ENCODE data around the gene KRTAP5-5.
A peak's percentile ranks its signal among the peaks of the same experiment; 100 is the strongest.
"Not testable (repeated sequence)": the region's sequence is repeated elsewhere in the genome, so short reads cannot be mapped to it uniquely, and the experiment has no call there.

KRTAP5-5 gene

GRCh38 chr11:1640076-1640946, 10.7 kb downstream of the KRTAP5-5 start:
- TF ChIP-seq JUND (IDR thresholded peaks at IDR 0.05; ENCODE audit: low read depth) = no peak
- DNase-seq (ENCODE audit: low read depth in 1 of 2, low spot score in 1 of 2) = peak; percentile 59 to 64
- in situ Hi-C loops (cut with HindIII; ENCODE audit: low pct_unique_long_range_greater_than_20kb, low sequenced_read_pairs) = no loop called here

GRCh38 chr11:1641096-1641495, 11.5 kb downstream of the KRTAP5-5 start:
- DNase-seq (ENCODE audit: low read depth in 1 of 2, low spot score in 1 of 2) = no peak
- TF ChIP-seq JUND (IDR thresholded peaks at IDR 0.05; ENCODE audit: low read depth) = no peak
- in situ Hi-C loops (cut with HindIII; ENCODE audit: low pct_unique_long_range_greater_than_20kb, low sequenced_read_pairs) = no loop called here

- in situ Hi-C loops (cut with HindIII; ENCODE audit: low pct_unique_long_range_greater_than_20kb, low sequenced_read_pairs) = no loop called here
- no peak for DNase-seq (ENCODE audit: low read depth in 1 of 2, low spot score in 1 of 2)
- TF ChIP-seq JUND (IDR thresholded peaks at IDR 0.05; ENCODE audit: low read depth) = no peak
Measured at GRCh38 chr11:1642288-1643145, 12.9 kb downstream of the KRTAP5-5 start.

GRCh38 chr11:1643146-1643690, 13.6 kb downstream of the KRTAP5-5 start:
- in situ Hi-C loops (cut with HindIII; ENCODE audit: low pct_unique_long_range_greater_than_20kb, low sequenced_read_pairs) = no loop called here
- TF ChIP-seq JUND (IDR thresholded peaks at IDR 0.05; ENCODE audit: low read depth) = no peak
- DNase-seq (ENCODE audit: low read depth in 1 of 2, low spot score in 1 of 2) = no peak

GRCh38 chr11:1644601-1645356, 15.2 kb downstream of the KRTAP5-5 start:
- in situ Hi-C loops (cut with HindIII; ENCODE audit: low pct_unique_long_range_greater_than_20kb, low sequenced_read_pairs) = no loop called here
- TF ChIP-seq JUND (IDR thresholded peaks at IDR 0.05; ENCODE audit: low read depth) = no peak
- DNase-seq (ENCODE audit: low read depth in 1 of 2, low spot score in 1 of 2) = no peak

GRCh38 chr11:1645357-1645821, 15.8 kb downstream of the KRTAP5-5 start:
- in situ Hi-C loops (cut with HindIII; ENCODE audit: low pct_unique_long_range_greater_than_20kb, low sequenced_read_pairs) = no loop called here
- DNase-seq (ENCODE audit: low read depth in 1 of 2, low spot score in 1 of 2) = no peak
- no peak for TF ChIP-seq JUND (IDR thresholded peaks at IDR 0.05; ENCODE audit: low read depth)

- DNase-seq (ENCODE audit: low read depth in 1 of 2, low spot score in 1 of 2); in situ Hi-C loops (cut with HindIII; ENCODE audit: low pct_unique_long_range_greater_than_20kb, low sequenced_read_pairs): not testable (repeated sequence)
Measured at GRCh38 chr11:1646540-1646939, 17.0 kb downstream of the KRTAP5-5 start.

- DNase-seq (ENCODE audit: low read depth in 1 of 2, low spot score in 1 of 2) = no peak
- in situ Hi-C loops (cut with HindIII; ENCODE audit: low pct_unique_long_range_greater_than_20kb, low sequenced_read_pairs) = no loop called here
- no peak for TF ChIP-seq JUND (IDR thresholded peaks at IDR 0.05; ENCODE audit: low read depth)
Measured at GRCh38 chr11:1647901-1648652, 18.5 kb downstream of the KRTAP5-5 start.

GRCh38 chr11:1648653-1649420, 19.3 kb downstream of the KRTAP5-5 start:
- DNase-seq (ENCODE audit: low read depth in 1 of 2, low spot score in 1 of 2) = no peak
- TF ChIP-seq JUND (IDR thresholded peaks at IDR 0.05; ENCODE audit: low read depth) = no peak
- in situ Hi-C loops (cut with HindIII; ENCODE audit: low pct_unique_long_range_greater_than_20kb, low sequenced_read_pairs) = no loop called here

GRCh38 chr11:1650034-1650917, 20.7 kb downstream of the KRTAP5-5 start:
- DNase-seq (ENCODE audit: low read depth in 1 of 2, low spot score in 1 of 2) = peak in 1 of 2 experiments; percentile 11
- TF ChIP-seq JUND (IDR thresholded peaks at IDR 0.05; ENCODE audit: low read depth) = no peak
- in situ Hi-C loops (cut with HindIII; ENCODE audit: low pct_unique_long_range_greater_than_20kb, low sequenced_read_pairs) = no loop called here
